HFFc6 (cell line): ENCODE measurements around the gene NWD2. TPM values are rescaled to one million over a fixed set of nuclear protein-coding genes. Genes with fewer than 3 reads are reported as not detected.

ENCODE experiments used
- DNase-seq: peaks from one replicate; pipeline ENCODE4 v3.0.0-alpha.2; 2018
- H3K27ac Mint-ChIP-seq: 2 replicates; pipeline ENCODE4 v1.8.0; 2020; ENCODE audit warnings: mild to moderate bottlenecking, mixed read lengths
- H3K27me3 Mint-ChIP-seq: 2 replicates; pipeline ENCODE4 v1.8.0; 2021; ENCODE audit warnings: mild to moderate bottlenecking, moderate library complexity, mixed read lengths; ENCODE audit not compliant: insufficient read depth
- H3K36me3 Mint-ChIP-seq: 2 replicates; pipeline ENCODE4 v1.8.0; 2021; ENCODE audit warnings: low read depth, mixed read lengths
- H3K4me1 Mint-ChIP-seq: 2 replicates; pipeline ENCODE4 v1.8.0; 2020; ENCODE audit warnings: low read depth, mixed read lengths
- H3K4me3 Mint-ChIP-seq: 2 replicates; pipeline ENCODE4 v1.8.0; 2020; ENCODE audit warnings: mild to moderate bottlenecking, moderate library complexity, mixed read lengths
- H3K9me3 Mint-ChIP-seq: 2 replicates; pipeline ENCODE4 v1.8.0; 2020; ENCODE audit warnings: mild to moderate bottlenecking, mixed read lengths
- total RNA-seq, 6 experiments: library from RNA; stranded (reverse); fragmentation: NEBNext Ultra II Directional; extraction: Animal tissue kit (Norgen Biotek cat#: 25700); gene quantifications; 2 replicates in 1 of 6; 3 replicates in 5 of 6; pipeline ENCODE4 v1.2.3, GENCODE V29; 2021
- TF ChIP-seq, protein P1 (sequence below): fragments of 200-600 bp; sonication (generic); IDR thresholded peaks from 2 replicates; pipeline ENCODE4 v1.5.0; 2021; ENCODE audit warnings: antibody characterized with exemption, mild to moderate bottlenecking

Gene NWD2
- total RNA-seq, 6 experiments from 2014 or later, result not detected

DNA sequence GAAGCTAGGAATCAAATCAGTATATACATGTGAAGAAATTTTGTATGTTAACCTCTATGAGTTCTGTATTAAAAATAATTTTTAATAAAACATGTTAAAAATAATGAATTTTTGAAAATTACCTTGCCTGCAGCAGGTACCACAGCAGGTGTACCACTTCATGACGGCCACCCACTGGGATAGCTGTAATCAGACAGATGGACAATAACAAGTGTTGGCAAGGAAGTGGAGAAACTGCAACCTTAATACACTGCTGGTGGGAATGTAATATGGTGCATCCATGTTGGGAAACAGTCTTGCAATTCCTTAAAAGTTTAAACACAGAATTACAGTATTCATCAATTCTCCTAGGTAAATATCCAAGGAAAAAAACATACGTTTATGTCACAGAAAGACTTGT is 232.1 kb downstream of the NWD2 start:
- TF ChIP-seq, protein P1, sequence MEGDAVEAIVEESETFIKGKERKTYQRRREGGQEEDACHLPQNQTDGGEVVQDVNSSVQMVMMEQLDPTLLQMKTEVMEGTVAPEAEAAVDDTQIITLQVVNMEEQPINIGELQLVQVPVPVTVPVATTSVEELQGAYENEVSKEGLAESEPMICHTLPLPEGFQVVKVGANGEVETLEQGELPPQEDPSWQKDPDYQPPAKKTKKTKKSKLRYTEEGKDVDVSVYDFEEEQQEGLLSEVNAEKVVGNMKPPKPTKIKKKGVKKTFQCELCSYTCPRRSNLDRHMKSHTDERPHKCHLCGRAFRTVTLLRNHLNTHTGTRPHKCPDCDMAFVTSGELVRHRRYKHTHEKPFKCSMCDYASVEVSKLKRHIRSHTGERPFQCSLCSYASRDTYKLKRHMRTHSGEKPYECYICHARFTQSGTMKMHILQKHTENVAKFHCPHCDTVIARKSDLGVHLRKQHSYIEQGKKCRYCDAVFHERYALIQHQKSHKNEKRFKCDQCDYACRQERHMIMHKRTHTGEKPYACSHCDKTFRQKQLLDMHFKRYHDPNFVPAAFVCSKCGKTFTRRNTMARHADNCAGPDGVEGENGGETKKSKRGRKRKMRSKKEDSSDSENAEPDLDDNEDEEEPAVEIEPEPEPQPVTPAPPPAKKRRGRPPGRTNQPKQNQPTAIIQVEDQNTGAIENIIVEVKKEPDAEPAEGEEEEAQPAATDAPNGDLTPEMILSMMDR, result no peak
- H3K36me3 Mint-ChIP-seq, result no peaks in the 10 kb centered on the region
- H3K9me3 Mint-ChIP-seq, result no peaks in the 10 kb centered on the region
- H3K4me1 Mint-ChIP-seq, result no peaks in the 10 kb centered on the region
- H3K4me3 Mint-ChIP-seq, result no peak overlapping the region
- DNase-seq, result no peak
- H3K27me3 Mint-ChIP-seq, result peaks cover 8% of the 10 kb centered on the region
- H3K27ac Mint-ChIP-seq, result no peak overlapping the region

DNA sequence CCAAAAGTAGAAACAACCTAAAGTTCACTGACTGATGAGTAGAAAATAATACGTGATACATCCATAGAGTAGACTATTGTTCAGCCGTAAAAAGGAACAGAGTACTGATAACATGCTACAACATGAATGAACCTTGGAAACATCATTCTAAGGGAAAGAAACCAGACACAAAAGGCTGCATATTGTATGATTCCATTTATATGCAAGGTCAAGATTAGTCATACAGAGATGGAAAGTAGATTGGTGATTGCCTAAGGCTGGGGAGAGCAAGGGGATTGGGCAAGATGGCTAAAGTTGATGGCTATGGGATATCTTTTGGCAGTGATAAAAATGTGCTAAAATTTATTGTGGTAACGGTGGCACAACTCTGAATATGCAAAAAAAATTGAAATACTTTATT is 232.6 kb downstream of the NWD2 start:
- H3K36me3 Mint-ChIP-seq, result no peaks in the 10 kb centered on the region
- no peak overlapping the region for H3K27ac Mint-ChIP-seq
- no peaks in the 10 kb centered on the region for H3K4me1 Mint-ChIP-seq
- no peaks in the 10 kb centered on the region for H3K9me3 Mint-ChIP-seq
- DNase-seq, result no peak
- H3K27me3 Mint-ChIP-seq, result peaks cover 6% of the 10 kb centered on the region
- no peak overlapping the region for H3K4me3 Mint-ChIP-seq
- TF ChIP-seq, protein P1, result no peak

DNA sequence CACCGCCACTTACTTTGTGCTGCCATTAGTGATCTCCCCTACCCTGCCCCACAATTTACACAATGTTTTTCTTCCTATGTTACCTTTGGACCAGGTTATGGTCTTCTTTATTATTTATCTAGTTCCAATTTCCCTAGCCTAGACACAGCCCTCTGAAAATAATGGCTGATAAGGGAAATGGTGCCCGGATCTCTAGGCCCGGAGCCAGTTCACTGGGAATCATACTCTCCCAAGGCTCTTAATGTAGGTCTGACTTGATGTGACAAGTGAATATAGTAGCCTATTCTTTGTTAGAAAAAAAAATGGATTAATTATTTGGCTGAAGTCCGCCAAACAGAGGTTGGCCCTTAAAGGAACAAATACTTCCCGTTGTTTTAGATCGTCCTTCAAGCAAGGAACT is 233.6 kb downstream of the NWD2 start:
- no peaks in the 10 kb centered on the region for H3K36me3 Mint-ChIP-seq
- DNase-seq, result no peak
- H3K9me3 Mint-ChIP-seq, result no peaks in the 10 kb centered on the region
- peaks cover 6% of the 10 kb centered on the region for H3K27me3 Mint-ChIP-seq
- TF ChIP-seq, protein P1, result no peak
- H3K4me3 Mint-ChIP-seq, result no peak overlapping the region
- no peak overlapping the region for H3K27ac Mint-ChIP-seq
- no peaks in the 10 kb centered on the region for H3K4me1 Mint-ChIP-seq

DNA sequence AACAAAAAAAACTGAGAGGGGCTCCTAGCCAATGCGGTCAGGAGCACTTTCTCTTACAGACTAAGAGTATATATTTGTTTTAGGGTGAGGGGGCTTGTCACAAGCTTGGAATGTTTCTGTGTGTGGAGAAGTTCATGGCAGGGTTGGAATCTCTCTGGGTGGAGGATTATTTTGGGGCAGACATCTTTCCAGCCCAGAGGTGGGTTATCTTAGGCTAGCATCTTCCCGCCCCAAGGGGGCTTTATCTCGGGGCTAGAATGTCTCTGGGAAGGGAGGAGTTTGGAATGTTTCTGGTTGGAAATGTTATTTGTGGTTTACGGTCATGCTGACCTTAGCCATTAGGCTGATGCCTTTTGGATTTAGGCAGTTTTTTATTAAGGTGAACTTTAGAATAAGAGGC is 236.0 kb downstream of the NWD2 start:
- Mint-ChIP-seq H3K27ac (no peak overlapping the region), H3K9me3 (no peaks in the 10 kb centered on the region), H3K27me3 (peaks cover 6% of the 10 kb centered on the region), H3K4me3 (no peak overlapping the region), H3K4me1 (no peaks in the 10 kb centered on the region), H3K36me3 (no peaks in the 10 kb centered on the region)
- TF ChIP-seq, protein P1, result no peak
- no peak for DNase-seq

DNA sequence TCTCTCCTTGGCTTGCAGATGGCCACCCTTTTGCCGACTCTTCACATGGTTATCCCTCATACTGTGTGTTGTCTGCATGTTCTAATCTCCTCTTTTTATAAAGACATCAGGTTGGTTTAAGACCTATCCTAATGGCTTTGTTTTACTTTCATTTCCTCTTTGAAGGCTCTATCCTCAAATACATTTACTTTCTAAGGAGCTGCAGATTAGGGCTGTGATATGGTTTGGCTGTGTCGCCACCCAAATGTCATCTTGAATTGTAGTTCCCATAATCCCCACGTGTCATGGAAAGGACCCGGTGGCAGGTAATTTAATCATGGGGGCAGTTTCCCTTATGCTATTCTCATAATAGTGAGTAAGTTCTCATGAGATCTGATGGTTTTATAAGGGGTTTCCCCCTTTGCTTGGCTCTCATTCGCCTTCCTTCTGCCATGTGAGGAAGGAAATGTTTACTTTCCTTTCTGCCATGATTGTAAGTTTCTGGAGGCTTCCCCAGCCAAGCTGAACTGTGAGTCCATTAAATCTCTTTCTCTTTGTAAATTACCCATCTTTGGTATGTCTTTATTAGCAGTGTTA is 237.1 kb downstream of the NWD2 start:
- Mint-ChIP-seq H3K9me3 (no peaks in the 10 kb centered on the region), H3K4me1 (no peaks in the 10 kb centered on the region), H3K4me3 (no peak overlapping the region), H3K27ac (no peak overlapping the region), H3K36me3 (no peaks in the 10 kb centered on the region), H3K27me3 (peaks cover 6% of the 10 kb centered on the region)
- no peak for DNase-seq
- TF ChIP-seq, protein P1, result no peak
